HEK293T (cell line): ENCODE measurements around the gene MAST2.

Experiments used
- ARNT ChIP-seq: fragments of 450-650 bp; IDR thresholded peaks from 2 replicates; pipeline ENCODE4 v1.6.1; 2017; ENCODE audit warnings: mild to moderate bottlenecking
- BHLHE40 ChIP-seq: fragments of 450-650 bp; IDR thresholded peaks from 2 replicates; pipeline ENCODE4 v1.6.1; 2016; ENCODE audit warnings: mild to moderate bottlenecking, moderate library complexity, borderline replicate concordance
- CTBP1 ChIP-seq: fragments of 450-650 bp; IDR thresholded peaks from 2 replicates; pipeline ENCODE4 v1.6.1; 2016; ENCODE audit warnings: borderline replicate concordance
- ELF4 ChIP-seq: fragments of 450-650 bp; IDR thresholded peaks from 2 replicates; pipeline ENCODE4 v1.6.1; 2017; ENCODE audit warnings: antibody characterized with exemption
- FOXA1 ChIP-seq: fragments of 450-650 bp; IDR thresholded peaks from 2 replicates; pipeline ENCODE4 v1.6.1; 2016; ENCODE audit warnings: mild to moderate bottlenecking
- FOXK2 ChIP-seq: fragments of 450-650 bp; IDR thresholded peaks from 2 replicates; pipeline ENCODE4 v1.6.1; 2016; ENCODE audit warnings: mild to moderate bottlenecking
- FOXM1 ChIP-seq: fragments of 450-650 bp; IDR thresholded peaks from 2 replicates; pipeline ENCODE4 v1.6.1; 2017; ENCODE audit warnings: mild to moderate bottlenecking, borderline replicate concordance
- HDGF ChIP-seq: fragments of 450-650 bp; IDR thresholded peaks from 2 replicates; pipeline ENCODE4 v1.6.1; 2017; ENCODE audit warnings: antibody characterized with exemption, borderline replicate concordance
- L3MBTL2 ChIP-seq: fragments of 450-650 bp; conservative IDR thresholded peaks from 2 replicates; pipeline ENCODE4 v1.6.1; 2016; ENCODE audit warnings: mild to moderate bottlenecking
- NFRKB ChIP-seq: fragments of 450-650 bp; IDR thresholded peaks from 2 replicates; pipeline ENCODE4 v1.6.1; 2016; ENCODE audit warnings: mild to moderate bottlenecking, moderate library complexity
- SP1 ChIP-seq: fragments of 450-650 bp; IDR thresholded peaks from 2 replicates; pipeline ENCODE4 v1.6.1; 2017
- SUZ12 ChIP-seq: fragments of 450-650 bp; IDR thresholded peaks from 2 replicates; pipeline ENCODE4 v1.6.1; 2016; ENCODE audit warnings: mild to moderate bottlenecking
- TARDBP ChIP-seq: fragments of 450-650 bp; IDR thresholded peaks from 2 replicates; pipeline ENCODE4 v1.6.1; 2016
- ZNF384 ChIP-seq: fragments of 450-650 bp; IDR thresholded peaks from 2 replicates; pipeline ENCODE4 v1.6.1; 2016

DNA sequence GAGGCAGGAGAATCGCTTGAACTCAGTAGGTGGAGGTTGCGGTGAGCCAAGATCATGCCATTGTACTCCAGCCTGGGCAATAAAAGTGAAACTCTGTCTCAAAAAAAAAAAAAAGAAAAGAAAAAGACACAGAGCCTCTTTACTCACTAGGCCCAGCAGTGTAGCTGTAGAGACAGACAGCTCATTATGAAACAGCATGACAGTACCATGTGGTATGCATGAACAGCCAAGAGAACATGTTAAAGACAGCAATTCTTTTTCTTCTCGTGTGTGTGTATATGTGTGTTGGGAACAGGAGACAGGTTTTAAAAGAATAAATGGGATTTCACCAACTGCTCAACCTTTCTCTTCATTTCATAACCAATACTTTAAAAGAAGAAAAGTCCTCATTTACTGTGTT lies 210.2 kb downstream of the MAST2 start:
- TF ChIP-seq FOXK2, result no peak
- TF ChIP-seq SP1, result no peak
- no peak for TF ChIP-seq L3MBTL2
- no peak for TF ChIP-seq NFRKB
- TF ChIP-seq FOXM1, result no peak
- no peak for TF ChIP-seq BHLHE40
- no peak for TF ChIP-seq SUZ12
- TF ChIP-seq FOXA1, result no peak
- TF ChIP-seq HDGF, result no peak
- TF ChIP-seq ARNT, result no peak
- no peak for TF ChIP-seq ELF4
- TF ChIP-seq TARDBP, result no peak
- TF ChIP-seq ZNF384, result no peak
- TF ChIP-seq CTBP1, result no peak
